ENCODE data around the gene FADS3. TPM values are rescaled to one million over a fixed set of nuclear protein-coding genes. Genes with fewer than 3 reads are reported as not detected.

The FADS3 gene
- total and polyA plus RNA-seq, 9 of the 15 experiments (the other 6 are each of a cell fraction or from before 2014, with no cell fraction given) = 0.97 to 148 (median 92.7) TPM

- TF ChIP-seq, protein P1, sequence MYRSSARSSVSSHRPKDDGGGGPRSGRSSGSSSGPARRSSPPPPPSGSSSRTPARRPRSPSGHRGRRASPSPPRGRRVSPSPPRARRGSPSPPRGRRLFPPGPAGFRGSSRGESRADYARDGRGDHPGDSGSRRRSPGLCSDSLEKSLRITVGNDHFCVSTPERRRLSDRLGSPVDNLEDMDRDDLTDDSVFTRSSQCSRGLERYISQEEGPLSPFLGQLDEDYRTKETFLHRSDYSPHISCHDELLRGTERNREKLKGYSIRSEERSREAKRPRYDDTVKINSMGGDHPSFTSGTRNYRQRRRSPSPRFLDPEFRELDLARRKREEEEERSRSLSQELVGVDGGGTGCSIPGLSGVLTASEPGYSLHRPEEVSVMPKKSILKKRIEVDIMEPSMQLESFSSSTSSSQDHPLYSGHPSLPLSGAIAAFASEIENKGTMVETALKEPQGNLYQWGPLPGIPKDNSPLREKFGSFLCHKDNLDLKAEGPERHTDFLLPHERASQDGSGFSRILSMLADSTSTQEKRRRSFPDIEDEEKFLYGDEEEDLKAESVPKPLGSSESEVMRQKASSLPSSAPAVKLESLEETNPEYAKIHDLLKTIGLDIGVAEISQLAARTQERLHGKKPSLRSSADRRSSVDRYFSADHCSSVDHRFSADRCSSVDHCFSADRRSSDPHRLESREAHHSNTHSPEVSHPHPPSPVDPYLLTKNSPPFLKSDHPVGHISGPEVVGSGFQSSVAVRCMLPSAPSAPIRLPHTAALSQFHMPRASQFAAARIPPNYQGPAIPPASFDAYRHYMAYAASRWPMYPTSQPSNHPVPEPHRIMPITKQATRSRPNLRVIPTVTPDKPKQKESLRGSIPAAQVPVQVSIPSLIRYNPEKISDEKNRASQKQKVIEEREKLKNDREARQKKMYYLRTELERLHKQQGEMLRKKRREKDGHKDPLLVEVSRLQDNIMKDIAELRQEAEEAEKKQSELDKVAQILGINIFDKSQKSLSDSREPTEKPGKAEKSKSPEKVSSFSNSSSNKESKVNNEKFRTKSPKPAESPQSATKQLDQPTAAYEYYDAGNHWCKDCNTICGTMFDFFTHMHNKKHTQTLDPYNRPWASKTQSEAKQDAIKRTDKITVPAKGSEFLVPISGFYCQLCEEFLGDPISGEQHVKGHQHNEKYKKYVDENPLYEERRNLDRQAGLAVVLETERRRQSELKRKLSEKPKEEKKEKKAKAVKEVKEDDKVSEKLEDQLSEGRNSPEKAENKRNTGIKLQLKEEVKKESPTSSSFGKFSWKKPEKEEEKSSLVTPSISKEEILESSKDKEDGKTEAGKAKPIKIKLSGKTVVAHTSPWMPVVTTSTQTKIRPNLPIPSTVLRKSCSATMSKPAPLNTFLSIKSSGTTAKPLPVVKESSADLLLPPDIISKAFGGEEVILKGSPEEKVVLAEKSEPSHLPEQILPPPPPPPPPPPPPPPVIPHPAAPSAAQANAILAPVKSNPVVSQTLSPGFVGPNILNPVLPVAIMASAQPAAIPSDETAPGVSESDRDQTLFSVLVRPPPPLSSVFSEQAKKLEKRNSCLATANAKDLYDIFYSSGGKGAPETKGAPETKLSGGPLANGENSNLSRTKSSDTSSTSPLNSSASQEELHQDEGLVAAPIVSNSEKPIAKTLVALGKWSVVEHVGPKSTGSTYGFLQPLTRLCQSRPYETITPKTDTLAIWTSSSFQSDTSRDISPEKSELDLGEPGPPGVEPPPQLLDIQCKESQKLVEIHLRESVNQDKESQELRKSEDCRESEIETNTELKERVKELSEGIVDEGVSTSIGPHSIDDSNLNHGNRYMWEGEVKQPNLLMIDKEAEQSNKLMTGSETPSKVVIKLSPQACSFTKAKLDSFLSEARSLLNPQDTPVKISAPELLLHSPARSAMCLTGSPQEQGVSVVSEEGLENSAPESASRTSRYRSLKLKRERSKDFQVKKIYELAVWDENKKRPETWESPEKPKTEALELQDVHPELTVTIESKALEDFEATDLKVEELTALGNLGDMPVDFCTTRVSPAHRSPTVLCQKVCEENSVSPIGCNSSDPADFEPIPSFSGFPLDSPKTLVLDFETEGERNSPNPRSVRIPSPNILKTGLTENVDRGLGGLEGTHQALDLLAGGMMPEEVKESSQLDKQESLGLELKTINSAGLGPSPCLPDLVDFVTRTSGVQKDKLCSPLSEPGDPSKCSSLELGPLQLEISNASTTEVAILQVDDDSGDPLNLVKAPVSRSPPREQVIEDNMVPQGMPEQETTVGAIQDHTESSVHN (IDR thresholded peaks at IDR 0.05; ENCODE audit: borderline replicate concordance in 1 of 2, low read depth in 1 of 2) = no peak
- TF ChIP-seq ATF7 (IDR thresholded peaks at IDR 0.05) (no peak), ZBTB1 (CRISPR knock-in tag; IDR thresholded peaks at IDR 0.05; ENCODE audit: borderline replicate concordance, low read depth) (peak; percentile 1; the same call in 1 of the 2 replicates), RBBP5 (IDR thresholded peaks at IDR 0.05; ENCODE audit: borderline replicate concordance, insufficient read depth, low read length, poor library complexity, severe bottlenecking) (peak; percentile 61), PCBP1 (IDR thresholded peaks at IDR 0.05; ENCODE audit: low read depth, low read length, poor library complexity, severe bottlenecking) (peak; percentile 68), CBFA2T2 (conservative IDR thresholded peaks at IDR 0.05) (no peak), ZBED1 (IDR thresholded peaks at IDR 0.05) (no peak), GTF2F1 (IDR thresholded peaks at IDR 0.05; ENCODE audit: low read depth, low read length) (no peak), DEAF1 (CRISPR knock-in tag; IDR thresholded peaks at IDR 0.05) (no peak), HNRNPL (IDR thresholded peaks at IDR 0.05; ENCODE audit: low read depth, low read length) (peak; percentile 82), MEF2D (tag; conservative IDR thresholded peaks at IDR 0.05; ENCODE audit: low read depth) (no peak), SMAD2 (IDR thresholded peaks at IDR 0.05; ENCODE audit: low read depth, low read length) (no peak), LARP7 (IDR thresholded peaks at IDR 0.05) (no peak), ZBTB17 (CRISPR knock-in tag; IDR thresholded peaks at IDR 0.05) (no peak), CXXC5 (CRISPR knock-in tag; IDR thresholded peaks at IDR 0.05) (peak; percentile 70), SMAD3 (CRISPR knock-in tag; conservative IDR thresholded peaks at IDR 0.05) (no peak), DIDO1 (tag; IDR thresholded peaks at IDR 0.05; ENCODE audit: low read depth) (no peak), SMAD1 (IDR thresholded peaks at IDR 0.05; ENCODE audit: low read depth, low read length, partially characterized antibody) (no peak), ZNF274 (IDR thresholded peaks at IDR 0.05; ENCODE audit: borderline replicate concordance, low read depth, low read length) (no peak)
Measured at GRCh38 chr11:61891331-61892084, at the start of gene FADS3 (continued).

Measured in K562 (cell line).